Parathyroid adenoma (tissue), 2 donors: ENCODE results near the gene GNAZ.

Experiments
- H2AFZ ChIP-seq: fragments of 300-600 bp; sonication (generic); one replicate; pipeline ENCODE4 v1.7.0; 2017; ENCODE audit warnings: antibody characterized with exemption, mild to moderate bottlenecking
- H3K27ac ChIP-seq: fragments of 300-600 bp; sonication (generic); one replicate; pipeline ENCODE4 v1.7.0; 2017
- H3K27me3 ChIP-seq: fragments of 300-600 bp; sonication (generic); one replicate; pipeline ENCODE4 v1.7.0; 2017; ENCODE audit warnings: low read length; ENCODE audit not compliant: control insufficient read depth, insufficient read depth
- H3K36me3 ChIP-seq: fragments of 300-600 bp; sonication (generic); one replicate; pipeline ENCODE4 v1.7.0; 2017; ENCODE audit warnings: low read length; ENCODE audit not compliant: control insufficient read depth, insufficient read depth
- H3K4me1 ChIP-seq: fragments of 300-600 bp; sonication (generic); one replicate; pipeline ENCODE4 v1.7.0; 2017; ENCODE audit warnings: control low read depth
- H3K4me2 ChIP-seq: fragments of 300-600 bp; sonication (generic); one replicate; pipeline ENCODE4 v1.7.0; 2017; ENCODE audit warnings: low read length
- H3K4me3 ChIP-seq: fragments of 300-600 bp; sonication (generic); one replicate; pipeline ENCODE4 v1.7.0; 2017; ENCODE audit warnings: low read depth, low read length
- H3K79me2 ChIP-seq: fragments of 300-600 bp; sonication (generic); one replicate; pipeline ENCODE4 v1.7.0; 2017; ENCODE audit warnings: control low read depth
- H3K9ac ChIP-seq: fragments of 300-600 bp; sonication (generic); one replicate; pipeline ENCODE4 v1.7.0; 2017; ENCODE audit warnings: mild to moderate bottlenecking
- H3K9me3 ChIP-seq: fragments of 300-600 bp; sonication (generic); one replicate; pipeline ENCODE4 v1.7.0; 2017; ENCODE audit warnings: low read length; ENCODE audit not compliant: control insufficient read depth
- CTCF ChIP-seq: fragments of 300-600 bp; sonication (generic); IDR thresholded peaks from one replicate; pipeline ENCODE4 v1.7.0; 2017; ENCODE audit warnings: antibody characterized with exemption, mild to moderate bottlenecking
- donor health status: primary hyperparathyroidism.

GNAZ gene

DNA sequence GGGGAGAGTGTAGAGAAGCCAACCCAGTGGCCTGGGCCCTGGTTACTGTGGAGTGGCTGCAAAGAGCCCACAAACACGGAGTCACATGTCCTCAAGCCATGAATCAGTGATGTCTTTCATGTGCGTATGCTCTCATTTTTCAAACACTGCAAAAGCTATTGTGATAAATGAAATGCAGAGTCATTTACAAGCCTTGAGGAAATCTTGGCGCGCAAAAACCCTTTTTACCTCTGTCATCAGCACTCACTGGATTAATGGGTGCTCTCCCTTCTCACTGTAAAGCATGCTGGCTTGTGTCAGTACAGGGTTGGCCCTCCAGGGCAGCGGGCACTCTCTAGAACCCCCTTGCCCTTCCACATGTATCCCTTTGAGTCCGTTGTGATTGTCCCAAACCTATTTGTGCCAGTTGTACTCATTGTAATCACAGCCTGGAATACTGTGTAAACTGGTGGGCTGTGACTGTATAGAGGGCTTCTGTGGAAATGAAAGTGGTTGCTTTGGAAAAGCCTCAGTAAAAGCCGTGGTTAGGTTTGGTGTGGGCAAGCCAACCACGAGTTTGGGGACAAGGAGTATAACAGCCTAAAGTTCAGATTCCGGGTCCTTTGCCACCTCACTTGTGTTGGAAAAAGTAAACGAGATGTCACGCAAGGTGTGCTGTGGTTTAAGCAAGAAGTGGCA lies 10.4 kb downstream of the GNAZ start:
- no peak overlapping the region for H3K9ac ChIP-seq
- no peak overlapping the region for H3K27ac ChIP-seq
- no peak overlapping the region for H2AFZ ChIP-seq
- peaks cover 12% of the 10 kb centered on the region for H3K4me1 ChIP-seq
- H3K4me2 ChIP-seq = no peak overlapping the region
- H3K4me3 ChIP-seq = no peak overlapping the region
- H3K36me3 ChIP-seq = no peaks in the 10 kb centered on the region
- no peaks in the 10 kb centered on the region for H3K27me3 ChIP-seq
- H3K79me2 ChIP-seq = no peaks in the 10 kb centered on the region
- no peak for TF ChIP-seq CTCF
- H3K9me3 ChIP-seq = no peaks in the 10 kb centered on the region

- Histone ChIP-seq H3K4me3 (no peak overlapping the region), H3K79me2 (no peaks in the 10 kb centered on the region), H3K9me3 (no peaks in the 10 kb centered on the region), H3K4me2 (no peak overlapping the region), H3K4me1 (peaks cover 12% of the 10 kb centered on the region), H3K27me3 (no peaks in the 10 kb centered on the region), H2AFZ (no peak overlapping the region), H3K36me3 (no peaks in the 10 kb centered on the region), H3K27ac (no peak overlapping the region), H3K9ac (no peak overlapping the region)
- TF ChIP-seq CTCF = no peak
Observed at GRCh38 chr22:23082534-23083314, 12.4 kb downstream of the GNAZ start.

DNA sequence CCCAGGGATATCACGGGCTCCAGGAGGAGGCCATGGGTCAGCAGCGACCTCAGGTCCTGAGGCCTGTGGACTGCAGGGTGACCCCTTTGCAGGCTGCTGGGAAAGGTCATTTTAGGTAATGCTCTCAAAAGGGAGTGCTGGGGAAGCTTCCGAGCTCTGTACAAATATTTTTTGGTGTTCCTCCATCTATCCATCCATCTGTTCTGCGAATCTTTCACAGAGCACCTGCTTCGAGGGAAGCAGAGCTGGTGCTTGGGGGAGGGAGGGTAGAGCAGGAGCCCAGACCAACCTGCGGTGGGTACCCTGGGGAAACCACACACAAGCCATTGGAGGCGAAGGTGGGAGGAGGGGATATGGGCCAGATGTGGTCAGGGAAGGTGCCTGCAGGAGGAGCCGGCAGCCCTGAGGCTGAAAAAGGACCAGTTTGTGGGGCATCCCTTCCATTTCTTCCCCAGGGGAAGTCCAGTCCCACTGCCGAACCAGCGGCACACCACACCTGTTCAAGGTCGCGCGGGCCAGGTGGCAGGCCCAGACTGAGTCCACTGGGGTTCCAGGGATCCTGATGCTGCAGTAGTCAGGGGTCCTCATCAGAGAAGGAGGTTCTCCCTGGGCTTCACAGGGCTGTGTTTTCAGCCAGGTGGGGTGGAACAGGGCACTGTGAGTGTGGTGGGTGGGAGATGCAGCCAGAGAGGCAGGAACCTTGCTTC lies 13.1 kb downstream of the GNAZ start:
- H3K27ac ChIP-seq = no peak overlapping the region
- TF ChIP-seq CTCF = no peak
- no peak overlapping the region for H3K4me3 ChIP-seq
- no peaks in the 10 kb centered on the region for H3K36me3 ChIP-seq
- no peak overlapping the region for H3K9ac ChIP-seq
- H3K4me1 ChIP-seq = peaks cover 10% of the 10 kb centered on the region
- no peaks in the 10 kb centered on the region for H3K79me2 ChIP-seq
- no peak overlapping the region for H3K4me2 ChIP-seq
- no peak overlapping the region for H2AFZ ChIP-seq
- H3K9me3 ChIP-seq = no peaks in the 10 kb centered on the region
- no peaks in the 10 kb centered on the region for H3K27me3 ChIP-seq

- no peak overlapping the region for H3K9ac ChIP-seq
- H3K27ac ChIP-seq = no peak overlapping the region
Observed at GRCh38 chr22:23084453-23085350, 14.4 kb downstream of the GNAZ start.

More at GRCh38 chr22:23084453-23085350, 14.4 kb downstream of the GNAZ start:
- H3K27me3 ChIP-seq = no peaks in the 10 kb centered on the region
- peaks cover 9% of the 10 kb centered on the region for H3K4me1 ChIP-seq
- H3K79me2 ChIP-seq = no peaks in the 10 kb centered on the region
- H3K9me3 ChIP-seq = no peaks in the 10 kb centered on the region
- TF ChIP-seq CTCF = no peak
- H3K36me3 ChIP-seq = no peaks in the 10 kb centered on the region
- H2AFZ ChIP-seq = no peak overlapping the region
- H3K4me3 ChIP-seq = no peak overlapping the region
- H3K4me2 ChIP-seq = no peak overlapping the region
